DND-41 (cell line): ENCODE results near the gene THOP1.

Source experiments
- ATAC-seq: fragments of 200-7000 bp; cut with Tn5 transposase; 3 replicates; pipeline ENCODE4 v1.9.1; 2021; ENCODE audit warnings: low read depth; ENCODE audit not compliant: insufficient read depth
- DNase-seq: peaks from one replicate; pipeline ENCODE4 v3.0.0-alpha.2; 2020
- H2AFZ ChIP-seq: 2 replicates; pipeline ENCODE4 v1.6.0; 2012; ENCODE audit warnings: low read depth, low read length
- H3K27ac ChIP-seq: 2 replicates; pipeline ENCODE4 v1.5.1; 2012; ENCODE audit warnings: low read length, inconsistent platforms
- H3K27me3 ChIP-seq: fragments of 200-600 bp; sonication (generic); 2 replicates; pipeline ENCODE4 v1.6.0; 2012; ENCODE audit warnings: low read length, mild to moderate bottlenecking, inconsistent platforms; ENCODE audit not compliant: insufficient read depth, poor library complexity
- H3K36me3 ChIP-seq: 2 replicates; pipeline ENCODE4 v1.5.1; 2012; ENCODE audit warnings: low read length, inconsistent platforms; ENCODE audit not compliant: insufficient read depth
- H3K4me1 ChIP-seq: 2 replicates; pipeline ENCODE4 v1.5.1; 2012; ENCODE audit warnings: mild to moderate bottlenecking, low read length; ENCODE audit not compliant: insufficient read depth
- H3K4me2 ChIP-seq: 2 replicates; pipeline ENCODE4 v1.6.0; 2012; ENCODE audit warnings: mild to moderate bottlenecking, moderate library complexity, low read length, inconsistent platforms; ENCODE audit not compliant: insufficient read depth
- H3K4me3 ChIP-seq, 2 experiments: fragments of 200-600 bp in 1 of 2; shearing (Covaris generic) in 1 of 2; 2 replicates each; pipeline ENCODE4 v1.5.1; 2012 to 2016; ENCODE audit warnings: inconsistent platforms in 2 of 2, low read length in 2 of 2, mild to moderate bottlenecking in 2 of 2, low read depth in 1 of 2, moderate library complexity in 1 of 2
- H3K79me2 ChIP-seq: 2 replicates; pipeline ENCODE4 v1.6.0; 2012; ENCODE audit warnings: low read length, inconsistent platforms; ENCODE audit not compliant: insufficient read depth
- H3K9ac ChIP-seq: 2 replicates; pipeline ENCODE4 v1.6.0; 2012; ENCODE audit warnings: low read depth, mild to moderate bottlenecking, inconsistent platforms, low read length, moderate library complexity
- H3K9me3 ChIP-seq: 2 replicates; pipeline ENCODE4 v1.5.1; 2012; ENCODE audit warnings: low read length, moderate library complexity, mild to moderate bottlenecking, inconsistent platforms; ENCODE audit not compliant: insufficient read depth, severe bottlenecking
- H4K20me1 ChIP-seq: 2 replicates; pipeline ENCODE4 v1.6.0; 2012; ENCODE audit warnings: low read length; ENCODE audit not compliant: insufficient read depth
- EZH2 ChIP-seq: IDR thresholded peaks from 3 replicates; pipeline ENCODE4 v1.6.1; 2012; ENCODE audit warnings: borderline replicate concordance, low read depth, mild to moderate bottlenecking, moderate library complexity, low read length, inconsistent platforms; ENCODE audit not compliant: severe bottlenecking
- TF ChIP-seq, protein P1 (sequence below): IDR thresholded peaks from 2 replicates; pipeline ENCODE4 v1.5.1; 2012; ENCODE audit warnings: borderline replicate concordance, low read length, moderate library complexity, mild to moderate bottlenecking; ENCODE audit not compliant: poor library complexity, severe bottlenecking; ENCODE audit errors: extremely low read depth

The THOP1 gene

DNA sequence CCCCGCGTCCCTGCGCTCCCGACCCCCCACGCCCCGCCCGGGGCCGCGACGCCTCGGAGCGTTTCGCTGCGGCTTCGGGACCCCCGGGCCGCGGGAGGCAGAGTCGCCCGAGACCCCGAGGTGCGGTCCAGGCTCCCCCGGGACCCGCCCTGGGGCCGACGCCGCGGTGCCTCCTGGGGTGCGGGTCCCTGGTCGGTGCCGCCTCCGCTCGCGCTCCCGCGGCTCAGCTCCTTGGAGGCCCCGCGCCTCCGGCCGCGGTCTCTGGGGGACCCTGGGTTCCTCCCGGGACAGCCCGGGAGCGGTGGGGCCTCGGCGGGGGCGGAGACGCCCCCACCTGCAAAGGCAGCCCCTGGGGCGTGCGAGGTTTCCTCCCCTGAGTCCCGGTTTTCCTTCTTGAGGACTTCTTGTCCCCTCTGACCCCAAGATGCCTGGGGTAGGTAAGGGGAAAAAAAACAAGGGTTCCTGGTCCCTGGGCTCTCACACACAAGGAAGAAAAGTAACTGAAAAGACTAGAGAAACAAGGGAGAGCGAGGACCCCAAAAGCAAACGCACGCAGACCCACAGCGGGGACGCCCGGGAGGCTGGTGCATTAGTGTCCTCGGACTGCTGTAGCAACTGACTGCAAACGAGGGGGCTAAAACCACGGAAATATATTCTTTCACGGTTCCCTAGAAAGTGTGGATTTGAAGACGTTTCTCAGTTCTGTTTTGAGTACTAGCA, 56.7 kb downstream of the THOP1 start:
- ATAC-seq: no peak
- Histone ChIP-seq H4K20me1 (peaks cover 15% of the 10 kb centered on the region), H3K9me3 (no peaks in the 10 kb centered on the region), H3K9ac (peak overlapping the region; percentile 100), H3K27ac (peak overlapping the region; percentile 78), H3K4me1 (peaks cover 29% of the 10 kb centered on the region), H3K79me2 (peaks cover 54% of the 10 kb centered on the region), H2AFZ (peak overlapping the region; percentile 92), H3K4me3 (peak overlapping the region; percentile 86 to 100), H3K36me3 (peaks cover 12% of the 10 kb centered on the region), H3K4me2 (peak overlapping the region; percentile 96), H3K27me3 (no peaks in the 10 kb centered on the region)
- no peak for DNase-seq
- TF ChIP-seq EZH2: no peak
- TF ChIP-seq, protein P1, sequence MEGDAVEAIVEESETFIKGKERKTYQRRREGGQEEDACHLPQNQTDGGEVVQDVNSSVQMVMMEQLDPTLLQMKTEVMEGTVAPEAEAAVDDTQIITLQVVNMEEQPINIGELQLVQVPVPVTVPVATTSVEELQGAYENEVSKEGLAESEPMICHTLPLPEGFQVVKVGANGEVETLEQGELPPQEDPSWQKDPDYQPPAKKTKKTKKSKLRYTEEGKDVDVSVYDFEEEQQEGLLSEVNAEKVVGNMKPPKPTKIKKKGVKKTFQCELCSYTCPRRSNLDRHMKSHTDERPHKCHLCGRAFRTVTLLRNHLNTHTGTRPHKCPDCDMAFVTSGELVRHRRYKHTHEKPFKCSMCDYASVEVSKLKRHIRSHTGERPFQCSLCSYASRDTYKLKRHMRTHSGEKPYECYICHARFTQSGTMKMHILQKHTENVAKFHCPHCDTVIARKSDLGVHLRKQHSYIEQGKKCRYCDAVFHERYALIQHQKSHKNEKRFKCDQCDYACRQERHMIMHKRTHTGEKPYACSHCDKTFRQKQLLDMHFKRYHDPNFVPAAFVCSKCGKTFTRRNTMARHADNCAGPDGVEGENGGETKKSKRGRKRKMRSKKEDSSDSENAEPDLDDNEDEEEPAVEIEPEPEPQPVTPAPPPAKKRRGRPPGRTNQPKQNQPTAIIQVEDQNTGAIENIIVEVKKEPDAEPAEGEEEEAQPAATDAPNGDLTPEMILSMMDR: no peak

GRCh38 chr19:2845107-2845506, 59.8 kb downstream of the THOP1 start:
- ATAC-seq (no peak), DNase-seq (no peak)
- Histone ChIP-seq H3K9me3 (peaks cover under 1% of the 10 kb centered on the region), H4K20me1 (peaks cover 15% of the 10 kb centered on the region), H3K4me1 (peaks cover 29% of the 10 kb centered on the region), H3K79me2 (peaks cover 74% of the 10 kb centered on the region), H2AFZ (no peak overlapping the region), H3K9ac (no peak overlapping the region), H3K27ac (no peak overlapping the region), H3K27me3 (no peaks in the 10 kb centered on the region), H3K36me3 (peaks cover 18% of the 10 kb centered on the region), H3K4me3 (no peak overlapping the region), H3K4me2 (no peak overlapping the region)
- no peak for TF ChIP-seq EZH2
- TF ChIP-seq, protein P1: no peak

- H3K79me2 ChIP-seq: peaks cover 80% of the 10 kb centered on the region
- no peak for ATAC-seq
- H3K9me3 ChIP-seq: peaks cover 9% of the 10 kb centered on the region
- peaks cover 15% of the 10 kb centered on the region for H4K20me1 ChIP-seq
- H3K4me2 ChIP-seq: no peak overlapping the region
- no peak for DNase-seq
- H2AFZ ChIP-seq: no peak overlapping the region
- H3K4me3 ChIP-seq: no peak overlapping the region
- H3K27me3 ChIP-seq: no peaks in the 10 kb centered on the region
- H3K4me1 ChIP-seq: peaks cover 21% of the 10 kb centered on the region
- TF ChIP-seq, protein P1: no peak
- TF ChIP-seq EZH2: no peak
- H3K27ac ChIP-seq: no peak overlapping the region
- no peak overlapping the region for H3K9ac ChIP-seq
- H3K36me3 ChIP-seq: peaks cover 30% of the 10 kb centered on the region
Measured at GRCh38 chr19:2846180-2846894, 61.0 kb downstream of the THOP1 start.
